Activated naive CD4-positive, alpha-beta T cell treated with anti-CD3 and anti-CD28 coated beads, Interleukin-2, amount 50 U/mL, for 72 hours (primary cell): ENCODE data around the gene MAPK4. TPM values are rescaled to one million over a fixed set of nuclear protein-coding genes. Genes with fewer than 3 reads are reported as not detected.

Experiments
- ATAC-seq, 2 donors: fragments of 150-1000 bp; cut with Tn5 transposase; 2 replicates each; pipeline ENCODE4 v1.10.0; 2021; ENCODE audit warnings: mild to moderate bottlenecking in 2 of 2, moderate library complexity in 2 of 2
- DNase-seq, 2 donors: peaks; one replicate each; pipeline ENCODE4 v3.0.0; 2021 to 2022; ENCODE audit warnings: low spot score in 2 of 2
- H3K27ac Mint-ChIP-seq, 2 donors: one replicate each; pipeline ENCODE4 v1.8.0; 2022; ENCODE audit warnings: mild to moderate bottlenecking in 2 of 2, mixed read lengths in 2 of 2
- H3K36me3 Mint-ChIP-seq, 2 donors: one replicate each; pipeline ENCODE4 v1.8.0; 2022; ENCODE audit warnings: mixed read lengths in 2 of 2
- H3K9me3 Mint-ChIP-seq, 2 donors: one replicate each; pipeline ENCODE4 v1.8.0; 2022; ENCODE audit warnings: mixed read lengths in 2 of 2
- total RNA-seq, 2 donors: library from RNA; stranded (reverse); gene quantifications; one replicate each; pipeline ENCODE4 v1.2.3, GENCODE V29; 2022

MAPK4 gene
- total RNA-seq, 2 donors from 2014 or later, result not detected

GRCh38 chr18:50656396-50656795, 96.5 kb downstream of the MAPK4 start:
- DNase-seq (no peak), ATAC-seq (no peak)
- peaks cover 0 to 5% of the 10 kb centered on the region in 2 donors for H3K9me3 Mint-ChIP-seq
- no peaks in the 10 kb centered on the region for H3K36me3 Mint-ChIP-seq
- no peak overlapping the region for H3K27ac Mint-ChIP-seq

DNA sequence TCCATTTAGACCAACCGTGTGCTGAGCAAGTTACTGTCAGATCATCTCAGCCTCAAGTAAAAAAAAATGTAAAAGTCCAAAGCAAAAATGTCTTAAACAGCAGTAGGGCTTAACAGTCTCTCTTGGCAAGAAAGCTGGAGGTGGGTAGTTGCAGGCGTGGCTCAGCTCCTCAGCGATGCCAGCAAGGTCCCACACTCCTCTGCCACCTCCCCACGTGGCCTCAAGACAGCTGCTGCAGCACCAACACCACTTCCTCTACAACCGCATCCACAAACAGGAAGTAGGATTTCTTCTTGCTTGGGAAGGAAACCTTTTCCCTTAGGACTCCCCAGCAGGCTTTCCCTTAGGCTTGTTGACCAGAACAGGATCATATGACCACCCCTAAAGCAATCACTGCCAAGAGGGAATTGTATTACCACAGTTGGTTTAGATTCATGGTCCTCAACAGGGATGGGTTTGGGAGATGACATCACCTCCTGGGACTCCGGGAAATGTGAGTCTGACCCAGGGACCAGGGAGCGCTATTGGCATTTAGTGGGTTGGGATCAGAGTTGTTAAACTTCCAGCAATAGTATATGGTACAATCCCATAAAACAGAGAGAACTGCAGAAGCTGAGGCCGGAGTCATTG, 97.1 kb downstream of the MAPK4 start:
- Mint-ChIP-seq H3K27ac (no peak overlapping the region), H3K9me3 (peaks cover under 1 to 6% of the 10 kb centered on the region in 2 donors), H3K36me3 (no peaks in the 10 kb centered on the region)
- ATAC-seq (no peak), DNase-seq (no peak)

DNA sequence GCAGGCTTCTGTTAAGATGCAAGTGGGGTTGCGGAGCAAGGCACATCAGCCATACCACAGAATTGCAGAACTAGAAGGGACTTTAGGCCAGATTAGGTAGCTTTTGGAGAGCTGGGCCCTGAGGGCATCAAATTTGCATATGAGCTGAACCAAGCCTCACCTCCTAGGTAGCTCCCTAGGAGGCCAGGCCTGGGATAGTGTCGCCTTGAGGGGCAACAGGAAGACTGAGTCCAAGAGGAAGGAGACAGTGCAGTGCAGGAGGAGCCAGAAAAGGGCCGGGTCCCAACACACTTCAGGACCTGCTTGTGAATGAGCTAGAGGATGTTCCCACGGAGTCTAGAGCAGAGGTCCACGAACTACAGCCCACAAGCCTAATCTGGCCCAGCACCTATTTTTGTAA, 98.7 kb downstream of the MAPK4 start:
- DNase-seq, result no peak
- H3K9me3 Mint-ChIP-seq, result peaks cover 5 to 6% of the 10 kb centered on the region in 2 donors
- ATAC-seq, result no peak
- H3K27ac Mint-ChIP-seq, result no peak overlapping the region
- no peaks in the 10 kb centered on the region for H3K36me3 Mint-ChIP-seq

GRCh38 chr18:50659091-50660003, 99.5 kb downstream of the MAPK4 start:
- DNase-seq (no peak), ATAC-seq (no peak)
- Mint-ChIP-seq H3K9me3 (peaks cover 5 to 6% of the 10 kb centered on the region in 2 donors), H3K27ac (no peak overlapping the region), H3K36me3 (no peaks in the 10 kb centered on the region)

GRCh38 chr18:50661013-50661412, 101.1 kb downstream of the MAPK4 start:
- DNase-seq (no peak), ATAC-seq (no peak)
- H3K9me3 Mint-ChIP-seq, result peaks cover 5 to 6% of the 10 kb centered on the region in 2 donors
- H3K36me3 Mint-ChIP-seq, result no peaks in the 10 kb centered on the region
- no peak overlapping the region for H3K27ac Mint-ChIP-seq

DNA sequence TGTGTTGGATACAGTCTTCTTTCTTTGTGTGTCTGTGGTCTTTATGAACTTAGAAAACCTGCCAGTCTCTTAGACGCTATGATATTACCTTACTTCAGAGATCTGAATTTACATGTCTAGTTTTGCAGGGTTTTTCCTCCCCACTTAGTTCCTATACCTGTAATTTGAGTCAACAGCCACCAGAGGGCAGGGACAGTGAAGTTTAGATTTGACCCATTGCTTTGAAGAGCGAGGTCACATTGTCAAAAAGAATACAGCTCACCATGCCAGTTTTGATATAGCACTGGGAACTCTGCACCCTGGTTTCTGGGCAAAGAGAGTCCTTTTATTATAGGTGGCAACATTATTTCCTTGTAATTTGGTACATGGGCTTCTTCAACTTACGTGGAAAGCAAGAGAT, 102.3 kb downstream of the MAPK4 start:
- ATAC-seq (no peak), DNase-seq (no peak)
- Mint-ChIP-seq H3K27ac (no peak overlapping the region), H3K36me3 (no peaks in the 10 kb centered on the region), H3K9me3 (peaks cover 5 to 6% of the 10 kb centered on the region in 2 donors)

- H3K27ac Mint-ChIP-seq, result no peak overlapping the region
- ATAC-seq (no peak), DNase-seq (no peak)
- H3K9me3 Mint-ChIP-seq, result peaks cover 5 to 6% of the 10 kb centered on the region in 2 donors
- H3K36me3 Mint-ChIP-seq, result no peaks in the 10 kb centered on the region
Measured at GRCh38 chr18:50662775-50663383, 103.0 kb downstream of the MAPK4 start.

DNA sequence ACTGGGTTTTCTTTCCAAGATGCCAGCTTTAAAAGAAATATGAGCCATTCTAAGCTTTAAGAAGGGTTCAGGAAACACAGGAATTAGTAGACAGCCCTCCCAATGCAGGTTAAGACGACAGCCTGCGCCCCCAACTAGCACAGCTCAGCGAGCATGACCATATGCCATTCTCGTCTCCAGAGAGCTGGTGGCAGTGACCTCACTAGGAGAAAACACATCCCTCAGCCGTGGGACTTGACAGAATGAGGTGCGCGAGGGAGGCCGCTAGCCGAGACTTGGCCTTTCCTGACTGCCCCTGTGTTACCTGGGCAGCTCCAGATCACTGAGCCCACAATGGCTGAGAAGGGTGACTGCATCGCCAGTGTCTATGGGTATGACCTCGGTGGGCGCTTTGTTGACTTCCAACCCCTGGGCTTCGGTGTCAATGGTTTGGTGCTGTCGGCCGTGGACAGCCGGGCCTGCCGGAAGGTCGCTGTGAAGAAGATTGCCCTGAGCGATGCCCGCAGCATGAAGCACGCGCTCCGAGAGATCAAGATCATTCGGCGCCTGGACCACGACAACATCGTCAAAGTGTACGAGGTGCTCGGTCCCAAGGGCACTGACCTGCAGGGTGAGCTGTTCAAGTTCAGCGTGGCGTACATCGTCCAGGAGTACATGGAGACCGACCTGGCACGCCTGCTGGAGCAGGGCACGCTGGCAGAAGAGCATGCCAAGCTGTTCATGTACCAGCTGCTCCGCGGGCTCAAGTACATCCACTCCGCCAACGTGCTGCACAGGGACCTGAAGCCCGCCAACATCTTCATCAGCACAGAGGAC, 103.9 kb downstream of the MAPK4 start:
- DNase-seq (no peak), ATAC-seq (no peak)
- H3K36me3 Mint-ChIP-seq, result no peaks in the 10 kb centered on the region
- no peak overlapping the region for H3K27ac Mint-ChIP-seq
- H3K9me3 Mint-ChIP-seq, result peaks cover 5 to 6% of the 10 kb centered on the region in 2 donors

DNA sequence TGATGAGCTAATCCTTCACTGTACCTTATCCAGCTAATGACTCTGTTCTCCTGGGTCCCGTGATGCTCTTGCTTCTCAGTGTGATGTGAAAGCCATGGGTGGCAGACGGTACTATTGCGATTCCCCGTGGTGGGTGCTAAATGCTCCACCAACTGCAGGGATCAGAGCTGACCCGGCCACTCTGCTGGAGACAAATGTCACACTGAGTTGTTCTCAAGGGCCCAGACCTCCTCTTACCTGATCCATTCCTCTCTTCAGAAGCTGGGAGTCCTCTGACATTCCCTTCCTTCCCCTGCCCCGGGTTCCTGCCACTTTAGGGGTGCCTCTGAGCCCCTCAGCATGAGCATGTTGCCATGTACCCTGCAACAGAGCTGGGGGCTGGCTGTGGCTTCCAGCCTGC, 105.1 kb downstream of the MAPK4 start:
- Mint-ChIP-seq H3K9me3 (peaks cover 5 to 6% of the 10 kb centered on the region in 2 donors), H3K27ac (no peak overlapping the region), H3K36me3 (no peaks in the 10 kb centered on the region)
- DNase-seq (no peak), ATAC-seq (no peak)

GRCh38 chr18:50665519-50665918, 105.6 kb downstream of the MAPK4 start:
- no peak for ATAC-seq
- no peaks in the 10 kb centered on the region for H3K36me3 Mint-ChIP-seq
- no peak overlapping the region for H3K27ac Mint-ChIP-seq
- peaks cover 5 to 6% of the 10 kb centered on the region in 2 donors for H3K9me3 Mint-ChIP-seq
- no peak for DNase-seq

- no peak for ATAC-seq
- H3K9me3 Mint-ChIP-seq, result peaks cover 5 to 6% of the 10 kb centered on the region in 2 donors
- H3K27ac Mint-ChIP-seq, result no peak overlapping the region
- DNase-seq, result no peak
- H3K36me3 Mint-ChIP-seq, result no peaks in the 10 kb centered on the region
Measured at GRCh38 chr18:50666536-50666935, 106.6 kb downstream of the MAPK4 start.

DNA sequence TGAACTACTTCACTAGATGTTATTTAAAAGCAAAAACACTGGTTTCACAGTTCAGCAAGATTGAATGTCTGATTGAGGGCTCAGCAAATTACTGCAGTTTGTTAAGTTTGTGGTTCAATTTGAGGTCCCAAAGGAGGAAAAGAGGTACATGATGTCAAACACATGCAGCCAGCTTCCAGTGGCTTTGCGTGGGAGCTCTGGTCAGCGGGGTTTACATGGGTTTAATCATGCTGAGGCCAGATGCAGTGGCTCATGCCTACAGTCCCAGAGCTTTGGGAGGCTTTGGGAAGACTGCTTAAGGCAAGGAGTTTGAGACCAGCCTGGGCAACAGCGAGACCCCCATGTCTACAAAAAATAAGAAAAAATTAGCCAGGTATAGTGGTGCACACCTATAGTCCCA, 111.5 kb downstream of the MAPK4 start:
- no peak for ATAC-seq
- Mint-ChIP-seq H3K27ac (no peak overlapping the region), H3K9me3 (no peaks in the 10 kb centered on the region), H3K36me3 (no peaks in the 10 kb centered on the region)
- no peak for DNase-seq

DNA sequence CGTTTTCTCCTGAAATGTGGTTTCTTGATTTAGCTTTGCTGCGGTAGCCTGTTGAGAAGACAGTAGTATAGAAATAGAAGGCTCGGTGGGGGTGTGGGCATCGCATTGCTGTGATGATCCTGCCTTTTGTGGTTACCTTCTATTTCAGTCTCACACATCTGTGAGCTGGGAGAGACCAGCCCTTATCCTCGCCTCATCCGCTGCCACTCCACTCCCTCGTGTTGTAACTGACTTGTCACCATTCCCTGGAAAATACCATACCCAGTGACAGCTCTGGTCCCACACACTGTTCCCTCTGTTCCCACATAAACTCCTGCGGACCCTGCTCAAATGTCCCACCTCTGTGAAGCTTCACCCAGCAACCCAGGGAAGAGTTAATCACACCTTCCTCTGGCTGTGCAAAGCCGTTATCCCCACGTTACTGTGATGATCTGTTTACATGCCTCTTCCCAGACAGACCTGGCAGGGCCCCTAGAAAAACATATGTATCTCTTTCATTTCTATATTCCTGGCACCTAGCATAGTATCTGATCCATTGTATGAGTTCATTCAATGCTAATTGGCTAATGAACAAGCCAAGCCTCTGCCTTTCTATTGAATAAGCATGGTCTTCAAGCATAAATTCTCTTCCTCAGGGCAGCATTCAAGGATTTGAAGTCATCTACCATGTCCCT, 114.6 kb downstream of the MAPK4 start:
- ATAC-seq, result no peak
- Mint-ChIP-seq H3K36me3 (no peaks in the 10 kb centered on the region), H3K27ac (peak overlapping the region in 1 of 2 donors; percentile 81)

DNA sequence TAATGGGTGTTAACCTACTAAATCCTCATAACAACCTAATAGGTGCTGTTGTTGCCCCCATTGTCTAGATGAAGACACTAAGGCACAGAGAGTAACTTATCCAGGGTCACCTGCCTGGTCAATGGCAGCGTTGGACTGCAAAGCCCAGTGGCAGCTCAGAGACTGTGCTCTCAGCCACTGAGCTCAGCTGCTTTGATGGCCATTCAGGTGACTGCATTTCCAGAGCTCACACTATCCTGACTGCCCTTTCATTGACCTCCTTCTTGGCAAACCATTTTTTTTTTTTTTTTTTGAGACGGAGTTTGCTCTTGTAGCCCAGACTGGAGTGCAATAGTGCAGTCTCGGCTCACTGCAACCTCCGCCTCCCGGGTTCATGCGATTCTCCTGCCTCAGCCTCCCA, 115.2 kb downstream of the MAPK4 start:
- DNase-seq, result no peak
- no peaks in the 10 kb centered on the region for H3K9me3 Mint-ChIP-seq
- ATAC-seq, result no peak
- H3K36me3 Mint-ChIP-seq, result no peaks in the 10 kb centered on the region
- no peak overlapping the region for H3K27ac Mint-ChIP-seq

More for the DNA sequence above, 114.6 kb downstream of the MAPK4 start:
- no peaks in the 10 kb centered on the region for H3K9me3 Mint-ChIP-seq
- no peak for DNase-seq

DNA sequence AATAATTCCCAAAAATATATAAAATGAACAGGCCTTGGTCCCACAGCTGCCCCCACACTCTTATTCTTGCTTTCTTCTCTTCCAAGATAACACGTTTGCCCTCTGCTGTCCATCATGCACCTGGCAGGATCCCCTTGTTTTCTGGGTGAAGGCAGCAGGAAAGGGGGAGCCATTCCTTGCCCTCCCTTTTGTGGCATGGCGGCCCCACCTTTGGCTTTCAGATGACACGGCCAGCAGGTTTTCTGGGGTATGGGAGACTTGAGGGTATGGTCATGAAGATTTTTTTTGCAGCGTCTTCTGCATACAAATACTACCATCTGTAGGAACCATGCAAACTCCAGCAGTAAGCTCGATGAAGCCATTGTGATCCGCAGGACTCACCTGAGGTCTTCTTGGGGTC, 118.8 kb downstream of the MAPK4 start:
- H3K36me3 Mint-ChIP-seq, result no peaks in the 10 kb centered on the region
- DNase-seq, result no peak
- no peak overlapping the region for H3K27ac Mint-ChIP-seq
- no peak for ATAC-seq
- no peaks in the 10 kb centered on the region for H3K9me3 Mint-ChIP-seq

DNA sequence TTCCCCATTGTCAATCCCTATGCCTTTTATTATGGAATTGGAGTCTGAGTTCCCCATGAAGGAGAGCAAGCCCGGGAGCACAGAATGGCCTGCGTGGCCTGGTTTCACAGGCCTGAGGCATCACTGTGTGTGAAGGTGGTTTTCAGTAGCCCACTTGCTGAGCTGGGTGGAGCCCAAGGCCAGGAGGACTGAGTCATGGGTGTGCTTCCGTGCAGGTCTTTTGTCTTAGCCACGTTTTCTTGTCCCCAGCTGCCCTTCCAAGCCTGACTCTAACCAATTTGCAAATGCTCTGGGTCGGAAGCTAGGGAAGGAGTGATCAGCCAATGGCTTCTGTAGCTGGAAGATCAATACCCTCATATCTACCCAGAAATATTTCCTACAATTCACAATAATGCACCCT, 119.2 kb downstream of the MAPK4 start:
- Mint-ChIP-seq H3K27ac (no peak overlapping the region), H3K36me3 (no peaks in the 10 kb centered on the region), H3K9me3 (no peaks in the 10 kb centered on the region)
- ATAC-seq (no peak), DNase-seq (no peak)
